GM19193 (cell line): ENCODE data around the gene PITPNM1.

Experiments used
- POLR2A ChIP-seq: IDR thresholded peaks from 4 replicates; pipeline ENCODE4 v1.6.1; 2011; ENCODE audit not compliant: insufficient read depth, insufficient read length; ENCODE audit errors: extremely low read depth

The PITPNM1 gene

DNA sequence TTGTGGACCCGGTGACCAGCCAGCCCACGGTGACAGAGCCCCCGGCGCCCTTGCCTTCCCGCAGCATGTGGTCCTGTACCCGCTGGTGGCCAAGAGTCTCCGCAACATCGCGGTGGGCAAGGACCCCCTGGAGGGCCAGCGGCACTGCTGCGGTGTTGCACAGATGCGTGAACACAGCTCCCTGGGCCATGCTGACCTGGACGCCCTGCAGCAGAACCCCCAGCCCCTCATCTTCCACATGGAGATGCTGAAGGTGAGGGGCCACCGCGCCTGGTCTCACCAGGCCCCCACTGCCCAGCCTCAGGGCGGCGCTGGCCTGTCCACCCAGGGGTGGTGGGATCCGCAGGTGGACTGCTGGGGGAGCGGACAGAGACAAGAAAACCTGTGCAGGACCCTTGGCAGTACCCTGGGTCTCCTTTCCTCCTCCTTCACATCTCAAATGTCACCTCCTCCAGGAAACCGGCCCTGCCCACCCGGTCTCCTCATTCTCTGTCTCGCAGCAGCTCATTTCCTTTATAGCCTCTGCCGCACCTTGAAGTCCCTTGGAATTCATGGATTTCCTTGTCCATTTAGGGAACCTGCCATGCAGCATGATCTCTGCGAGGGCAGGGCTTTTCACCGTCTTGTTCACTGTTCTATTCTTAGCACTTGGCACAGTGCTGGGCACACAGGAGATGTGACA is 15.8 kb downstream of the PITPNM1 start:
- no peak for TF ChIP-seq POLR2A

GRCh38 chr11:67486481-67487195 is 18.5 kb downstream of the PITPNM1 start:
- no peak for TF ChIP-seq POLR2A

DNA sequence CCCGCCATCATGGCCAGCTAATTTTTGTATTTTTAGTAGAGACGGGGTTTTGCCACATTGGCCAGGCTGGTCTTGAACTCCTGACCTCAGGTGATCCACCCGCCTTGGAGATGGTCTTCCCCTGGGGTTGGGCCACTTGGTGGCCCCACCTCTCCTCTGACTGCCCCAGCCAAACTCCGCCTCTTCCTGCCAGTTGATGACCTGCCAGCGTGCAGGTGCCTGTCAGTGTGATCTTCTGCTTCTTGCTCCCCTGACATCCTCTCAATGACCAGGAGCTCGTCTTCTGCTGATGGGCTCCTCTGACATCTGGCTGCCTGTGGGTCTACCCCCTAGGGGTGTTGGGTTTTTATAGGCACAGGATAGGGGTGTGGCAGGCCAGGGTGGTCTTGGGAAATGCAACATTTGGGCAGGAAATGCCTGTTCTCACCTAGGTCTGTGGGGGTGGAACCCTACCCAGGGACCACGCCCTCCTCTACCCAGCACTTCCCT is 19.2 kb downstream of the PITPNM1 start:
- TF ChIP-seq POLR2A, result peak; percentile 77

DNA sequence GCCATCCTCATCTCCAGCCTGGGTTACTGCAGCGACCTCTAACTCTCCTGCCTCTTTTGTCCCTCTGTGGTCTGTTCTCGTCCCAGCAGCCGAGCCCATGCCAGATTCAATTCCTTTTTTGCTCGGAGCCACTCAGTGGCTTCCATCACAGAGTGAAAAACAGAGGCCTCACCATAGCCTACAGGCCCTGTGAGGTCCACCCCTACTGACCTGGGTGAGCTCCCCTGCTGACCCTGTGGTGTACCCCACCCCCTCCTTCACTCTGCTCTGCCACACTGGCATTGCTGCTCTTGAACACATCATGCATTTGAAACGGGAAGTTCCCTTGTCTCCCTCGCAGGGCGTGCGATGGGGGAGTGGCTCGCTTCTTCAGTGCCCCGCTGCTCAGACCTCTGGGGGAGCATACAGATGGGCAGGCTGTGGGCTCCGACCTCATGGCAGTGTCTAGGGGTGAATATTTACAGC is 20.3 kb downstream of the PITPNM1 start:
- peak; percentile 54 for TF ChIP-seq POLR2A

GRCh38 chr11:67483831-67484665 is 21.1 kb downstream of the PITPNM1 start:
- TF ChIP-seq POLR2A, result no peak

DNA sequence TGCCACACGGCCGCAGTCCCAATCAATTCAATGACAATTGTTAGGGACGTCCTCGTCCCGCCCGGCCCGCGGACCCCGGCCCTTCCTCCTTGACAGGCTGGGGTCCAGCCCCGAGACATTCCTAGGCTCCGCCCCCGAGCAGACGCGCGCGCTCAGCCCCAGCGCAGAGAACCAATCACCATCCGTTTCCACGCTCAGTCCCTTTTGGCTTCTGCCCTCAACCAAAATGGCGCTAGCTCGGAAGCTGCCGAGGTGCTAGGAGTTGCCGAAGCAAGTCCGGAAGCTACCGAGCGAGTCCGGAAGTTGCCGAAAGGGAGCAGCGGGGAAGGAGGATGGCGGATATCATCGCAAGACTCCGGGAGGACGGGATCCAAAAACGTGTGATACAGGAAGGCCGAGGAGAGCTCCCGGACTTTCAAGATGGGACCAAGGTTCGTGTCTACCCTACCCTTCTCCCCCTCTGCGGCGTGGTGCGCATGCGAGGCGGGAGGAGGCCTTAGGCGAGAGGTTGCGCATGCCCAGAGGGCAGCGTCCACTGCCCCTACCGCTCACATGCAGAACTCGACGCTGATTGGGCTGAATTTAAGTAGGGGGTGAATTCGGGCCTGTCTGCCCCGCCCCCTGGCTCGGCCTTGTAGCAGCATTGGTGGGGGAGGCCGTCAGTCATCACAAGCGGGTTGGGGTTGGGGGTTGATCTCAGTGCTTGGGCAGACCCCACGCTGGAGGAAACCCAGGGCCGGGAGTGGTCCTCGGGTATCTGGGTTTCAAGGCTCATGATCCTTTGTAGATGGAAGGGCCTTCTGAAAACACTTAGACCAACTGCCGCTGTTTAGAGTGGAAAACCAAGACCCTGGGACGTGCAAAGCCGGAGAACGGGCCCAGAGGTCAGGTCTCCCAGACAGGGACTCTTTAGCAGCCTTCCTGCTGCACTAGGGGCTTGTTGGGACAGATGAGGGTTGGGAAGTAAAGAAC is 22.1 kb downstream of the PITPNM1 start, which contains the start of gene AIP:
TSS of gene AIP (plus strand) at position 200 of the 972 bp plus-strand sequence. CDS start at position 333, 133 bp downstream.
- TF ChIP-seq POLR2A, result peak; percentile 72

DNA sequence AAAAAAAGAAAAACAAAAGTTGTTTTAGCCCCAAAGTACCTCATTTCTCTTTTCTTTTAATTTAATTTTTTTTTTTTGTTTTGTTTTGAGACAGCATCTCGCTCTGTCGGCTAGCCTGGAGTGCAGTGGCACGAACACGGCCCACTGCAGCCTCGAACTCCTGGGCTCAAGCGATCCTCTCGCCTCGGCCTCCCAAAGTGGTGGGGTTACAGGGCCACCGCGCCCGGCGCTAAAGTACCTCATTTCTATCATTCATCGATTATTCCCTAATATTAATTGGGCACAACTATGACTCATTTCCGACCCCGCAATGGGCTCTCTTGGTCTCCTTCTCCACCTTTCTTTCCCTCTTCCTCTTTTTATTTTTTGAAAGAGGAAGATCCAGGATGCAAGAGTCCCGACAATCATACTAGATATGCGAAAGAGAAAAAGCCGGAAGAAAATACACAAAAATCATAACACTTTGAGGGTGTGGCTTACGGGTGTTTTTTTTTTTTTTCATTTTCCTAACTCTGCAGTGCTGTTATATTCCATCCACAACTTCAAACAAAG is 22.8 kb downstream of the PITPNM1 start:
- TF ChIP-seq POLR2A, result no peak

DNA sequence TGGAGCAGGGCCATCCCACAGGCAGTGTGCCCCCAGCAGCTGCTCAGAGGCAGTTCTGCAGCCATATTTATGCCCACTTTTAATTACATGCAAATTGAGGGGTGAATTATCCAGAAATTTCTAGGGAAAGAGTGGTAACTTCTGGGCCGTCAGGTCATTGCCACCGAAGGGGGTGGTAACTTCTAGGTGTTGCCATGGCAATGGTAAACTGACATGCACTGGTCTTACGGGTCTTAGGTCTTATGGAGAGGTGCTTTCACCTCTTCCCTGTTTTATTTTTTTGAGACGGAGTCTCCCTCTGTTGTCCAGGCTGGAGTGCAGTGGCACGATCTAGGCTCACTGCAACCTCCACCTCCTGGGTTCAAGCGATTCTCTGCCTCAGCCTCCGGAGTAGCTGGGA is 32.3 kb downstream of the PITPNM1 start:
- no peak for TF ChIP-seq POLR2A

GRCh38 chr11:67470337-67471002 is 34.7 kb downstream of the PITPNM1 start:
- TF ChIP-seq POLR2A, result no peak

- no peak for TF ChIP-seq POLR2A
Measured at GRCh38 chr11:67469508-67469811, 35.7 kb downstream of the PITPNM1 start.

DNA sequence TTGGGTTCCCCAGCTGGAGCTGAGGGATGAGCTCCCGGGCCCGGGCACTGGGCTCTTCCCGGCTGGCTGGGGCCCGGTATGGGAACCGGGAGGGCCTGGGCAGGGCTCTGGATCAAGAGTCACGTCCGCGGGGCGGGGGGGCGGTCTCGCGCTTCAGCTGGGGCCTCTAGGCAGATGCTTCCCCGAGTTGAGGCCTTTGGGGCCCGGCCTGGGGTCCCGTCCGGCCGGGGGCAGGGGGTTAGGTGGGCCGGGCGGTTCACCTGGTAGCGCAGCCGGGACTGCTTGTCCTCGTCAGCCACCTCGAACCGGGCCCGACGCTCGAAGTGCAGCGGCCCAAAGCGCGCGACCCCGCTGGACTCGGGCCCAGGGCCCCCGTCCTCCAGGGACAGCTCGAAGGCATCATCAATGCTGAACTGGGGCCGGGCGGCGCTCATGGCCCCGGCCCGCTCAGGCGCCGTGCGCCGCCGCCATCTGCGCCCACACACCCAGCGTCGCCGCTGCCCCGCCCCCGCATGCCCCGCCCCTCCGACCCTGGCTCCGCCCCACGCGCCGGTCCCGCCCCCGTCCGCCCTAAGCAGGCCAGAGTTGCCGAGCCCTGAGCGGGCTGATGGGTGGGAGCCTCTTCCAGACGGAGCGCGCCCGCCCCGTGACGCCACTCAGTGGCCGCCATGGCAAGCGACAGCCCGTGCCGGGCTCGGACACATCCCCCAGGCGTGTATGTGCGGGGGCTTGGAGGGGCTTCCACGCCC is 36.2 kb downstream of the PITPNM1 start, which contains the start of gene TMEM134:
TSS of gene TMEM134 (minus strand) at position 493 of the 749 bp plus-strand sequence. CDS start at position 434, 59 bp downstream.
- TF ChIP-seq POLR2A, result peak; percentile 81

DNA sequence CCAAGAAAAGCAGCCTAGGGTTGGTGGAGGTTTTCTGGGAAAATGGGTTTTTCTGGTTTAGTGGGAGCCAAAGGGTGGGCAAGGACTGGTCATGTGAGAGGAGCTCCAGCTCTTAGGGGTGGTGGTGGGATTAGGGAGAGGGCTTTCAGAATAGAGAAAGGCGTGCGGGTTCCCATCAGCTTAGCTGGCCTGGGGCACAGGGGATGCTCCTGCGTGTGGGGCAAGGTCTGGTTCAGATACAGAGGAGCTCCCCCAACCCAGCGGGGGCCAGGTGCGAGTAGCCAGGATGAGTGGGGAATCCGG is 36.8 kb downstream of the PITPNM1 start:
- no peak for TF ChIP-seq POLR2A

DNA sequence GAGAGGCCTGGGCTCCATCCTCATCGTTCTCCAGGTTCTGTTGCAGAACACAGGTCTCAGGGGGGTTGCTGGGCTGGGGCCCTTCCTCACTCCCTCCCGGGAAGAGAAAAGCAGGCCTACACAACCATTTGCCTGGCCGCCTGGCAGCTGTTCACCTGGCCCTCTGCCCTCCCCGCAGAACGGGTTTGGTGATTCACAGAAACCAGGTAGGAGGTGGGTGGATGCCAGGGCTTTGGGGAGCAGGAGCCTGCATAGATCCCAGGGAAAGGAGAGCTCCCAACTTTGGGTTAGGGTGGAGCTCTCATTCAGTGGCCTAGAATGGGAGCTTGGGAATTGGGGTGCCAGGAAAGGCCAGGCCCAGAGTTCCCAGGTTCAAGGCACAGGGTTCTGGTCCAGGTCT is 37.1 kb downstream of the PITPNM1 start:
- TF ChIP-seq POLR2A, result no peak
